GM13976 (cell line): ENCODE data around the gene DNAJC5.

Source experiments
- DNase-seq: peaks from one replicate; pipeline ENCODE4 v3.0.0; 2012; ENCODE audit warnings: low spot score
- CTCF ChIP-seq: IDR thresholded peaks from 2 replicates; pipeline ENCODE4 v1.5.1; 2012; ENCODE audit warnings: borderline replicate concordance, mild to moderate bottlenecking; ENCODE audit not compliant: insufficient read depth; ENCODE audit errors: extremely low read depth, missing control alignments, control extremely low read depth
- in situ Hi-C: fragments of 300-500 bp; cut with MboI; formaldehyde crosslinking; loops from one replicate; pipeline ENCODE4 v1.12.0; 2022; ENCODE audit warnings: low sequenced_read_pairs, mixed read lengths, inconsistent platforms; ENCODE audit not compliant: unreplicated experiment

DNAJC5 gene

GRCh38 chr20:63886921-63887320 lies 8.0 kb upstream of the DNAJC5 start:
- in situ Hi-C loops = no loop called here

GRCh38 chr20:63889241-63890200 lies 5.4 kb upstream of the DNAJC5 start:
- DNase-seq = no peak
- TF ChIP-seq CTCF = no peak
- in situ Hi-C loops = no loop called here

More at GRCh38 chr20:63886921-63887320, 8.0 kb upstream of the DNAJC5 start:
- no peak for TF ChIP-seq CTCF
- DNase-seq = no peak

GRCh38 chr20:63890201-63890576 lies 4.7 kb upstream of the DNAJC5 start:
- no peak for TF ChIP-seq CTCF
- in situ Hi-C loops = no loop called here
- DNase-seq = no peak

- in situ Hi-C loops = no loop called here
- DNase-seq = no peak
- TF ChIP-seq CTCF = no peak
Measured at GRCh38 chr20:63890616-63891015, 4.3 kb upstream of the DNAJC5 start.

GRCh38 chr20:63891061-63892002 lies 3.6 kb upstream of the DNAJC5 start:
- TF ChIP-seq CTCF = no peak
- in situ Hi-C loops = no loop called here
- no peak for DNase-seq

GRCh38 chr20:63892402-63892801 lies 2.5 kb upstream of the DNAJC5 start:
- in situ Hi-C loops = no loop called here
- no peak for DNase-seq
- no peak for TF ChIP-seq CTCF
